GM23338 (cell line): Measurements from ENCODE around the gene ANKRD55.

Experiments used
- CREB1 ChIP-seq: fragments of 250-450 bp; sonication (Bioruptor Pico); IDR thresholded peaks from 2 replicates; pipeline ENCODE4 v1.5.0; 2020; ENCODE audit warnings: low read depth, mild to moderate bottlenecking, moderate library complexity
- EZH2 ChIP-seq: fragments of 200-600 bp; sonication (generic); IDR thresholded peaks from one replicate; pipeline ENCODE4 v1.8.0; 2017; ENCODE audit warnings: antibody characterized with exemption, mild to moderate bottlenecking, low read depth; ENCODE audit not compliant: unreplicated experiment
- EZH2phosphoT487 ChIP-seq: fragments of 200-600 bp; sonication (generic); IDR thresholded peaks from one replicate; pipeline ENCODE4 v1.8.1; 2018; ENCODE audit warnings: antibody characterized with exemption; ENCODE audit not compliant: unreplicated experiment
- JUNB ChIP-seq: IDR thresholded peaks from one replicate; pipeline ENCODE4 v1.6.1; 2016; ENCODE audit warnings: antibody characterized with exemption; ENCODE audit not compliant: unreplicated experiment
- POLR2AphosphoS5 ChIP-seq: IDR thresholded peaks from 2 replicates; pipeline ENCODE4 v1.6.1; 2016; ENCODE audit warnings: antibody characterized with exemption, low read depth
- ZNF331 ChIP-seq: fragments of 250-450 bp; sonication (Bioruptor Pico); IDR thresholded peaks from 2 replicates; pipeline ENCODE4 v1.5.0; 2020; ENCODE audit warnings: low read depth, mild to moderate bottlenecking, moderate library complexity
- TF ChIP-seq, protein P1 (sequence below), 2 experiments: fragments of 200-600 bp in 1 of 2; sonication (generic) in 1 of 2; conservative IDR thresholded peaks; 2 replicates each; pipeline versions ENCODE4 v1.5.1 to v1.6.1; 2016 to 2017; ENCODE audit warnings: antibody characterized with exemption in 2 of 2, low read depth in 2 of 2, mild to moderate bottlenecking in 2 of 2, moderate library complexity in 1 of 2
- TF ChIP-seq, protein P2 (sequence below): IDR thresholded peaks from one replicate; pipeline ENCODE4 v1.6.1; 2018; ENCODE audit warnings: antibody characterized with exemption; ENCODE audit not compliant: unreplicated experiment

DNA sequence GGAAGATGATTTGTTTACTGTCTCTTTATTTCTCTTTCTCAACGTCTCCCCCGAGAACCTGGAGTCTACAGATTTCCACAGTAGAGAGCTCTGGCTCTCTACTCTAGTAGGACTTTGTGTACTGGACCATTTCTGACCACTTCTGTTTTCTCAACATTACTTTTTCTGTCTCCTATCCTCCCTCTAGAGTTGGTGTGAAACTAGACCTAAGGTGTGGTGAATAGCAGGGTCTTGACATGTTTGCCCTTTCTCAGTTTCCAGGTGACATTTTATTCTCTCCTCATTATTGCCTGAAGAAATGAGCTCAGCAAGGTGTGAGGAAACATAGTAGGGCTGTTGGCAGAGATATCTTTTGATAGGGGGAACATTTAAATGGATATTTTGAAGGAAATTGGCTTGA lies 176.3 kb downstream of the ANKRD55 start:
- TF ChIP-seq EZH2 (no peak), EZH2phosphoT487 (no peak), JUNB (no peak), POLR2AphosphoS5 (no peak), CREB1 (no peak), ZNF331 (CRISPR knock-in tag) (no peak)
- TF ChIP-seq, protein P1, sequence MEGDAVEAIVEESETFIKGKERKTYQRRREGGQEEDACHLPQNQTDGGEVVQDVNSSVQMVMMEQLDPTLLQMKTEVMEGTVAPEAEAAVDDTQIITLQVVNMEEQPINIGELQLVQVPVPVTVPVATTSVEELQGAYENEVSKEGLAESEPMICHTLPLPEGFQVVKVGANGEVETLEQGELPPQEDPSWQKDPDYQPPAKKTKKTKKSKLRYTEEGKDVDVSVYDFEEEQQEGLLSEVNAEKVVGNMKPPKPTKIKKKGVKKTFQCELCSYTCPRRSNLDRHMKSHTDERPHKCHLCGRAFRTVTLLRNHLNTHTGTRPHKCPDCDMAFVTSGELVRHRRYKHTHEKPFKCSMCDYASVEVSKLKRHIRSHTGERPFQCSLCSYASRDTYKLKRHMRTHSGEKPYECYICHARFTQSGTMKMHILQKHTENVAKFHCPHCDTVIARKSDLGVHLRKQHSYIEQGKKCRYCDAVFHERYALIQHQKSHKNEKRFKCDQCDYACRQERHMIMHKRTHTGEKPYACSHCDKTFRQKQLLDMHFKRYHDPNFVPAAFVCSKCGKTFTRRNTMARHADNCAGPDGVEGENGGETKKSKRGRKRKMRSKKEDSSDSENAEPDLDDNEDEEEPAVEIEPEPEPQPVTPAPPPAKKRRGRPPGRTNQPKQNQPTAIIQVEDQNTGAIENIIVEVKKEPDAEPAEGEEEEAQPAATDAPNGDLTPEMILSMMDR (conservative IDR thresholded peaks at IDR 0.05; ENCODE audit: low read depth in 2 of 2), result no peak
- TF ChIP-seq, protein P2, sequence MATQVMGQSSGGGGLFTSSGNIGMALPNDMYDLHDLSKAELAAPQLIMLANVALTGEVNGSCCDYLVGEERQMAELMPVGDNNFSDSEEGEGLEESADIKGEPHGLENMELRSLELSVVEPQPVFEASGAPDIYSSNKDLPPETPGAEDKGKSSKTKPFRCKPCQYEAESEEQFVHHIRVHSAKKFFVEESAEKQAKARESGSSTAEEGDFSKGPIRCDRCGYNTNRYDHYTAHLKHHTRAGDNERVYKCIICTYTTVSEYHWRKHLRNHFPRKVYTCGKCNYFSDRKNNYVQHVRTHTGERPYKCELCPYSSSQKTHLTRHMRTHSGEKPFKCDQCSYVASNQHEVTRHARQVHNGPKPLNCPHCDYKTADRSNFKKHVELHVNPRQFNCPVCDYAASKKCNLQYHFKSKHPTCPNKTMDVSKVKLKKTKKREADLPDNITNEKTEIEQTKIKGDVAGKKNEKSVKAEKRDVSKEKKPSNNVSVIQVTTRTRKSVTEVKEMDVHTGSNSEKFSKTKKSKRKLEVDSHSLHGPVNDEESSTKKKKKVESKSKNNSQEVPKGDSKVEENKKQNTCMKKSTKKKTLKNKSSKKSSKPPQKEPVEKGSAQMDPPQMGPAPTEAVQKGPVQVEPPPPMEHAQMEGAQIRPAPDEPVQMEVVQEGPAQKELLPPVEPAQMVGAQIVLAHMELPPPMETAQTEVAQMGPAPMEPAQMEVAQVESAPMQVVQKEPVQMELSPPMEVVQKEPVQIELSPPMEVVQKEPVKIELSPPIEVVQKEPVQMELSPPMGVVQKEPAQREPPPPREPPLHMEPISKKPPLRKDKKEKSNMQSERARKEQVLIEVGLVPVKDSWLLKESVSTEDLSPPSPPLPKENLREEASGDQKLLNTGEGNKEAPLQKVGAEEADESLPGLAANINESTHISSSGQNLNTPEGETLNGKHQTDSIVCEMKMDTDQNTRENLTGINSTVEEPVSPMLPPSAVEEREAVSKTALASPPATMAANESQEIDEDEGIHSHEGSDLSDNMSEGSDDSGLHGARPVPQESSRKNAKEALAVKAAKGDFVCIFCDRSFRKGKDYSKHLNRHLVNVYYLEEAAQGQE, result no peak
